Measurements from ENCODE around the gene PARD6A. TPM values are rescaled to one million over a fixed set of nuclear protein-coding genes. Genes with fewer than 3 reads are reported as not detected.

Gene PARD6A
- total RNA-seq, 1 donor from 2014 or later = 6.5 TPM

DNA sequence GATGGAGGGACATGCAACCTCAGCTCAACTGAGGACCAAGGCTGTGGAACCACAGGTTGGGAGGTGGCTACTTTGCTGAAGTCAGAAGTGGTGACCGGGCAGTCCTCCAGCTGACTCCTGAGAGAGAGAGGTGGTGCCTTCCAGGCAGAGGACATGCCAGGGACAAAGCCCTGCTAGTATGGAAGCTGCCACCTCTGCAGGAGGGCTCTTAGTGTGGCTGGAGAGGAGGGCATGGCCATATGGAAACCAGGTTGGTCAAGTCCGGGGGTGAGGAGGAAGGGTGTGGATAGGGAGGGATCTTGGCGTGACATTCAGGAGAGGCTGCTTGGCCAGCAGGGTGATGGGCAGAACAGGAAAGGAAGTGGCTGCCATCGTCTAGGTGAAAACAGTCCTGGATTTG lies 11.5 kb downstream of the PARD6A start:
- DNase-seq (ENCODE audit: low read depth) = no peak
- Histone ChIP-seq H3K4me3 (ENCODE audit: low read depth, low read length) (no peak overlapping the region), H3K27me3 (ENCODE audit: control insufficient read depth, insufficient read depth, low read length) (no peaks in the 10 kb centered on the region), H3K36me3 (ENCODE audit: control insufficient read depth, insufficient read depth, low read length) (peaks cover 2% of the 10 kb centered on the region)
- TF ChIP-seq CTCF (IDR thresholded peaks at IDR 0.05; ENCODE audit: insufficient read depth, low read length, poor library complexity, severe bottlenecking) = no peak

- no peak for DNase-seq (ENCODE audit: low read depth)
- Histone ChIP-seq H3K4me3 (ENCODE audit: low read depth, low read length) (no peak overlapping the region), H3K27me3 (ENCODE audit: control insufficient read depth, insufficient read depth, low read length) (no peaks in the 10 kb centered on the region), H3K36me3 (ENCODE audit: control insufficient read depth, insufficient read depth, low read length) (peaks cover 2% of the 10 kb centered on the region)
- peak; percentile 77 for TF ChIP-seq CTCF (IDR thresholded peaks at IDR 0.05; ENCODE audit: insufficient read depth, low read length, poor library complexity, severe bottlenecking)
Observed at GRCh38 chr16:67672739-67673662, 12.2 kb downstream of the PARD6A start.

DNA sequence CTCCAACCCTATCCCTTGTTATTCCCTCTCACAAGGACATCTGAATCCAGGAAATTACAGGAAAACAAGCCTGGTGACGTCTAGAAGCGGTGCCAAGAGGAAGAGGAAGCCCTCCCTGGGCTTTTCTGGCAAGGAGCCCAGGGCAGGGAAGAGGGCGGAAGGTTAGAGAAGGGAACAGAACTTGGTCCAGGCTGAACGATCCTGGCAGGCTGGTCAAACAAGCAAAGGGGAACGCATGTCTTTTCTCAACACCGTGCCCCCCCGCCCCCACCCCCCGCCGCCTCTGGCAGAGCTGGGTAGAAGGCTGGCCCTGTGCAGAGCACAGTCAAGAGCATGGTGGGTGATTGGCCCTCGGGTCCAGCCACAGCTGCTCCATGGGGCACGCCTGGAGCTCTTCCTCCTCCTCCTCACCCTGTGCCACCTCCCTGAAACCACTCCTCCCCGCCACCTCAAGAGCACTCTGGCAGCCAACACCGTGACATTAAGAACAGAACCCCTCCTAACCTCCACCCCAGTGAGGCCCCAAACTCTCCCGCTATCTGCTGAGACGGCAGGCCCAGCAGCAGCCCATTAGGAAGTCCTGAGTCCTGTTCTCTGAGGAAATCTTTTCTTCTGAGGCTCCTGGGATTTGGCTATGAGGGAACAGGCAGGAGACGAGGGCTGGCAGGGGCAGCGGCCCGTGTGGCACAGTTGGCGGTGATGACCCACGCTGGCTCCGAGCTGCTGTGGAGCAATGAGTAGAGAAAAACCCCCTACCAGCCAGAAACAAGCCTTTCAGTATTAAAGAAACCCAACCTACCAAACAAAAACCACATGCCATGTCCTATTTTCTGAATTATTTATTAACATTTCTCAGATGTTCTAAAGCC lies 13.2 kb downstream of the PARD6A start:
- TF ChIP-seq CTCF (IDR thresholded peaks at IDR 0.05; ENCODE audit: insufficient read depth, low read length, poor library complexity, severe bottlenecking) = no peak
- H3K36me3 ChIP-seq (ENCODE audit: control insufficient read depth, insufficient read depth, low read length) = peaks cover 2% of the 10 kb centered on the region
- no peak overlapping the region for H3K4me3 ChIP-seq (ENCODE audit: low read depth, low read length)
- H3K27me3 ChIP-seq (ENCODE audit: control insufficient read depth, insufficient read depth, low read length) = no peaks in the 10 kb centered on the region
- DNase-seq (ENCODE audit: low read depth) = no peak

GRCh38 chr16:67674851-67675578 lies 14.3 kb downstream of the PARD6A start:
- Histone ChIP-seq H3K27me3 (ENCODE audit: control insufficient read depth, insufficient read depth, low read length) (no peaks in the 10 kb centered on the region), H3K36me3 (ENCODE audit: control insufficient read depth, insufficient read depth, low read length) (peaks cover 2% of the 10 kb centered on the region), H3K4me3 (ENCODE audit: low read depth, low read length) (no peak overlapping the region)
- DNase-seq (ENCODE audit: low read depth) = no peak
- TF ChIP-seq CTCF (IDR thresholded peaks at IDR 0.05; ENCODE audit: insufficient read depth, low read length, poor library complexity, severe bottlenecking) = no peak

- H3K4me3 ChIP-seq (ENCODE audit: low read depth, low read length) = no peak overlapping the region
Observed at GRCh38 chr16:67675579-67675935, 14.8 kb downstream of the PARD6A start.

More at GRCh38 chr16:67675579-67675935, 14.8 kb downstream of the PARD6A start:
- no peak for DNase-seq (ENCODE audit: low read depth)
- Histone ChIP-seq H3K27me3 (ENCODE audit: control insufficient read depth, insufficient read depth, low read length) (no peaks in the 10 kb centered on the region), H3K36me3 (ENCODE audit: control insufficient read depth, insufficient read depth, low read length) (peaks cover 2% of the 10 kb centered on the region)
- TF ChIP-seq CTCF (IDR thresholded peaks at IDR 0.05; ENCODE audit: insufficient read depth, low read length, poor library complexity, severe bottlenecking) = no peak

Data from kidney epithelial cell (primary cell).